ENCODE measurements around the gene ZMYND11.

DNA sequence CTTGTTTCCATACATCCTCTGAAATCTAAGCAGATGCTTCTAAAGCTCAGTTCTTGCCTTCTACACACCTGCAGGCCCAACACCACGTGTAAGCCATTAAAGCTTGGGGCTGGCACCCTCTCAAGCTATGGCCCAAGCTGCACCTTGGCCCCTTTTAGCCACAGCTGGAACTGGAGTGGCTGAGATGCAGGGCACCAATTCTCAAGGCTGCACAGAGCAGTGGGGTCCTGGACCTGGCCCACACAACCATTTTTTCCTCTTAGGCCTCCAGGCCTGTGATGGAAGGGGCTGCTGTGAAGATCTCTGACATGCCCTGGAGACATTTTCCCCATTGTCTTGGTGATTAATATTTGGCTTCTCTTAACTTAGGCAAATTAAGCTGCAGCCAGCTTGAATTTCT is 38.8 kb upstream of the ZMYND11 start:
- TF ChIP-seq, protein P1, sequence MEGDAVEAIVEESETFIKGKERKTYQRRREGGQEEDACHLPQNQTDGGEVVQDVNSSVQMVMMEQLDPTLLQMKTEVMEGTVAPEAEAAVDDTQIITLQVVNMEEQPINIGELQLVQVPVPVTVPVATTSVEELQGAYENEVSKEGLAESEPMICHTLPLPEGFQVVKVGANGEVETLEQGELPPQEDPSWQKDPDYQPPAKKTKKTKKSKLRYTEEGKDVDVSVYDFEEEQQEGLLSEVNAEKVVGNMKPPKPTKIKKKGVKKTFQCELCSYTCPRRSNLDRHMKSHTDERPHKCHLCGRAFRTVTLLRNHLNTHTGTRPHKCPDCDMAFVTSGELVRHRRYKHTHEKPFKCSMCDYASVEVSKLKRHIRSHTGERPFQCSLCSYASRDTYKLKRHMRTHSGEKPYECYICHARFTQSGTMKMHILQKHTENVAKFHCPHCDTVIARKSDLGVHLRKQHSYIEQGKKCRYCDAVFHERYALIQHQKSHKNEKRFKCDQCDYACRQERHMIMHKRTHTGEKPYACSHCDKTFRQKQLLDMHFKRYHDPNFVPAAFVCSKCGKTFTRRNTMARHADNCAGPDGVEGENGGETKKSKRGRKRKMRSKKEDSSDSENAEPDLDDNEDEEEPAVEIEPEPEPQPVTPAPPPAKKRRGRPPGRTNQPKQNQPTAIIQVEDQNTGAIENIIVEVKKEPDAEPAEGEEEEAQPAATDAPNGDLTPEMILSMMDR (IDR thresholded peaks at IDR 0.05) = no peak
- no peak for TF ChIP-seq EZH2 (IDR thresholded peaks at IDR 0.05; ENCODE audit: borderline replicate concordance, insufficient read depth, low read depth, low read length, poor library complexity, severe bottlenecking)
